Fibroblast of lung (primary cell): Measurements from ENCODE around the gene ZBTB40.

Source experiments
- CTCF ChIP-seq, 2 donors: IDR thresholded peaks in 1 of 2; conservative IDR thresholded peaks in 1 of 2; 1 replicate in 1 of 2; 2 replicates in 1 of 2; pipeline ENCODE4 v1.5.1; 2011 to 2012; ENCODE audit warnings: low read length in 2 of 2, control low read depth in 1 of 2, inconsistent platforms in 1 of 2, low read depth in 1 of 2, mild to moderate bottlenecking in 1 of 2
- EZH2 ChIP-seq: IDR thresholded peaks from 2 replicates; pipeline ENCODE4 v1.5.1; 2012; ENCODE audit warnings: low read length, control low read depth, mild to moderate bottlenecking; ENCODE audit errors: missing control alignments

- TF ChIP-seq CTCF (conservative IDR thresholded peaks at IDR 0.05 in 1 of 2, IDR thresholded peaks at IDR 0.05 in 1 of 2; ENCODE audit: low read depth in 1 of 2, low read length in 2 of 2) (no peak), EZH2 (no peak)
These were observed 37.6 kb downstream of the ZBTB40 start for GRCh38 chr1:22489278-22489677.
